Mononuclear cell (primary cell): ENCODE measurements around the gene GPR137B. TPM values are rescaled to one million over a fixed set of nuclear protein-coding genes. Genes with fewer than 3 reads are reported as not detected.
A peak's percentile ranks its signal among the peaks of the same experiment; 100 is the strongest.
"Not testable (repeated sequence)": the region's sequence is repeated elsewhere in the genome, so short reads cannot be mapped to it uniquely, and the experiment has no call there.

Experiments
- H3K27me3 ChIP-seq: 2 replicates; pipeline ENCODE4 v1.6.0; 2011; ENCODE audit warnings: low read length, control low read depth; ENCODE audit not compliant: insufficient read depth
- H3K4me1 ChIP-seq: 2 replicates; pipeline ENCODE4 v1.5.1; 2011; ENCODE audit warnings: mild to moderate bottlenecking, low read length, control low read depth; ENCODE audit not compliant: insufficient read depth
- H3K4me3 ChIP-seq: 2 replicates; pipeline ENCODE4 v1.5.1; 2011; ENCODE audit warnings: mild to moderate bottlenecking, low read length, moderate library complexity
- H3K9me3 ChIP-seq: 2 replicates; pipeline ENCODE4 v1.5.1; 2011; ENCODE audit warnings: low read depth, mild to moderate bottlenecking, control low read depth, low read length
- total RNA-seq: library from RNA; depleted of rRNA; stranded (reverse); fragments of >200 nt; gene quantifications from one replicate; pipeline ENCODE4 v1.2.3, GENCODE V29; 2012

Gene GPR137B, protein sequence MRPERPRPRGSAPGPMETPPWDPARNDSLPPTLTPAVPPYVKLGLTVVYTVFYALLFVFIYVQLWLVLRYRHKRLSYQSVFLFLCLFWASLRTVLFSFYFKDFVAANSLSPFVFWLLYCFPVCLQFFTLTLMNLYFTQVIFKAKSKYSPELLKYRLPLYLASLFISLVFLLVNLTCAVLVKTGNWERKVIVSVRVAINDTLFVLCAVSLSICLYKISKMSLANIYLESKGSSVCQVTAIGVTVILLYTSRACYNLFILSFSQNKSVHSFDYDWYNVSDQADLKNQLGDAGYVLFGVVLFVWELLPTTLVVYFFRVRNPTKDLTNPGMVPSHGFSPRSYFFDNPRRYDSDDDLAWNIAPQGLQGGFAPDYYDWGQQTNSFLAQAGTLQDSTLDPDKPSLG
- total RNA-seq, result 16.1 TPM

- Histone ChIP-seq H3K4me3 (peak within 1 kb of the TSS; percentile 62), H3K27me3 (peaks cover 34% of the 10 kb centered on the region), H3K4me1 (peaks cover 34% of the 10 kb centered on the region), H3K9me3 (no peaks in the 10 kb centered on the region)
Measured at GRCh38 chr1:236142253-236143103, at the start of gene GPR137B. Gene GPR137B (plus strand): TSS chr1:236142539. CDS start chr1:236142623, 84 bp downstream.

DNA sequence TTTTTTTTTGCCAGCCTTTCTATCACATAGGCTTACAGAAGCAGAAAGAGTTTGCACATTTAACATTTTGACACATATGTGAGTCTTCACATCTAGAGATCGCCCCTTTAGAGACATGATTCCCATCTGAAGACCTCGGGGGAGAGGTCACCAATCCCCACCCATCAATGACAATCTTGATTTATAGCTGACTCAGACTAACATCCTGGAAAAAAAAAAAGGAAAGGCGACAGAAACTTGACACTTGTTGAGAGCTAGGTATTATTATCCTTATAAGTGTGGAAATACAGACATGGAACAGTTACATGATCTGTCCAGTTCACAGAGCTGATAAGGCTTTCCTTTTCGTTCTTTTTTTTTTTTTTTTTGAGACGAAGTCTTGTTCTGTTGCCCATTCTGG lies 49.4 kb upstream of the GPR137B start:
- H3K4me1 ChIP-seq, result peaks cover 6% of the 10 kb centered on the region
- no peaks in the 10 kb centered on the region for H3K27me3 ChIP-seq
- H3K9me3 ChIP-seq, result peaks cover 6% of the 10 kb centered on the region
- H3K4me3 ChIP-seq, result no peak overlapping the region

- H3K4me1 ChIP-seq, result peaks cover 6% of the 10 kb centered on the region
- H3K4me3 ChIP-seq, result no peak overlapping the region
- no peaks in the 10 kb centered on the region for H3K27me3 ChIP-seq
- H3K9me3 ChIP-seq, result peaks cover 6% of the 10 kb centered on the region
Measured at GRCh38 chr1:236095705-236096520, 46.4 kb upstream of the GPR137B start.

GRCh38 chr1:236096660-236097482 lies 45.5 kb upstream of the GPR137B start:
- H3K9me3 ChIP-seq, H3K4me3 ChIP-seq, H3K27me3 ChIP-seq, H3K4me1 ChIP-seq: not testable (repeated sequence)

DNA sequence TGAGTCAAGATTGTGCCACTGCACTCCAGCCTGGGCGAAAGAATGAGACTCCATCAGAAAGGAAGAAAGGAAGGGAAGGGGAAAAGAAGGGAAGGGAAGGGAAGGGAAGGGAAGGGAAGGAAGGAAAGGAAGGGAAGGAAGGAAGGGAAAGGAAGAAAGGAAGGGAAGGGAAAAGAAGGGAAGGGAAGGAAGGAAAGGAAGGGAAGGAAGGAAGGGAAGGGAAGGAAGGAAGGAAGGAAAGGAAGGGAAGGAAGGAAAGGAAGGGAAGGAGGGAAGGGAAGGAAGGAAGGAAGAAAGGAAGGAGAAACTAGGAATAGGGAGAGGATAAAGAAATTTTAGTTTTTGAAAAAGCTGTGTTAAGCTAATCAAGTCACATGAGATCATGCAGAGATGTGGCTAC lies 44.1 kb upstream of the GPR137B start:
- Histone ChIP-seq H3K4me1 (peaks cover 6% of the 10 kb centered on the region), H3K27me3 (no peaks in the 10 kb centered on the region), H3K4me3 (no peak overlapping the region), H3K9me3 (peaks cover 6% of the 10 kb centered on the region)

DNA sequence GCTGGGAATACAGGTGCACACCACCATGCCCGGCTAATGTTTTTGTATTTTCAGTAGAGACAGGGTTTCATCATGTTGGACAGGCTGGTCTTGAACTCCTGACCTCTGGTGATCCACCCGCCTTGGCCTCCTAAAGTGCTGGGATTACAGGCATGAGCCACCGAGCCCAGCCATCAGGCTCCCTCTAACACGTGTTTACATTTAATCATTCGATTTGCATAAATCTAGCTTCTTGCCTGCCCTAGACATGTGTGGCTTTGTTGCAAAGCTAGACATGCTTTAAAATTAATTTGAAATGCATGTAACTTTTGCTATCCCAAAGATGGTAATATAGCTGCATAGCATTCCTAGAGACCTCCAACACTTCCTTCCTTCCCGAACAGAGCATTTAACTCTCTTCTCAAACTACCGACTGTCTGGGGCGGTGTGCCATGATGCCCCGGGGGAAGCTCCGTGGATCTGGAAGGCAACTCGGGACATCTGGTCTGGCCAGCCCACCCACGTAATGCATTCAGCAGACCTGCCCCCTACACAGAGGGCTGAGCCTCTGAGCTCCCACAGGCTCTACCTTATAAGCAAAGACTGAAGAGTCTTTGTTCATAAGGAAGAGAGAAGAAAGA lies 42.9 kb upstream of the GPR137B start:
- Histone ChIP-seq H3K27me3 (no peaks in the 10 kb centered on the region), H3K4me3 (no peak overlapping the region), H3K9me3 (peaks cover 6% of the 10 kb centered on the region), H3K4me1 (peaks cover 6% of the 10 kb centered on the region)

DNA sequence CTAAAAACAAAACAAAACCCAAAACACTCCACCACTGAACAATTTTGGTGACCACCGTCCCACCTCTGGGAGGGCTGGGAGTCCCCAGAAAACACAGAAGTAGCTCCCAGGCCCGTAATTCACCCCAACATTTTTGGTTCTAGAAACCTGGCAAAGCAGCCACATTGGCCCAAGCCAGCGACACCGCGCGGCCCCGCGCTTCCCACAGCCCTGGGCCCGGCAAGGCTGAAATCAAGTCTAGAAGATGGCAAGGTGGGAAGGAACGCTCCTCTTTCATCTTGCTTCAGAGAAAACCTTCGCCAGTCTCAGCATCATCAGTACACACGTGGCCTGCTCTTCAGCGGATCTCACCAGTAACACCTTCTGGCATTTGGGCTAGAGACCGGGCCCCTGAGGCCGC lies 41.5 kb upstream of the GPR137B start:
- H3K27me3 ChIP-seq, result no peaks in the 10 kb centered on the region
- H3K9me3 ChIP-seq, result peaks cover 6% of the 10 kb centered on the region
- H3K4me3 ChIP-seq, result no peak overlapping the region
- peaks cover 6% of the 10 kb centered on the region for H3K4me1 ChIP-seq

DNA sequence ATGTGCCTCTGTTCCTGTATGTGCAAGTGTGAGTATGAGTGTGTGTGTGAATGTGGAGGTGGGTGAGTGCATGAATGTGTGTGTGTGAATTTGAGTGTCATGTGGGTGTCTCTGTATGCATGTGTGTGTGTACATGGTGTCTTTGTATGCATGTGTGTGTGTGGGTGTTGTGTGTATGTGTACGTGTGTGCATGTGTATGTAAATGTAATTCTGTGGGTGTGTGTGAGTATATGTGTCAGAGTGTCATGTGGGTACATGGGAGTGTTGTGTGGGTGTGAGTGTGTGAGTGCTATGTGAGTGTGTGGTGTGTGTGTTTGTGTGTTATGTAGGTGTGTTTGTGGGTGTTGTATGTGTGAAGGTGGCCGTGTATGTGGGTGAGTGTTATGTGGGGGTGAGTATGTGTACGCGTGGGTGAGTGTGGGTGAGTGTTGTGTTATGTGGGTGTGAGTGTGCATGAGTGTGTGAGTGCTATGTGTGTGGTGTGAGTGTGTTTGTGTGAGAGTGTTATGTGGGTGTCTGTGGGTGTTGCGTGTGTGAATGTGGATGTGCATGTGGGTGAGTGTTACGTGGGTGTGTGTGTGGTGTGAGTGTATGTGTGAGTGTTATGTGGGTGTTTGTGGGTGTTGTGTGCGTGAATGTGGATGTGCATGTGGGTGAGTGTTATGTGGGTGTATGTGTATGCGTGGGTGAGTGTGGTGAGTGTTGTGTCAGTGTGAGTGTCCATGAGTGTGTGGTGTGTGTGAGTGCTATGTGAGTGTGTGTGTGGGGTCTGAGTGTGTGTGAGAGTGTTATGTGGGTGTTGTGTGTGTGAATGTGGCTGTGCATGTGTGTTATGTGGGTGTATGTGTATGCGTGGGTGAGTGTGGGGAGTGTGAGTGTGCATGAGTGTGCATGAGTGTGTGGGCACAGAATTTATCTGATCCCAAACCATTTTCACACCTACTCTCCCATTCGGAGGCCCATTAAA lies 40.8 kb upstream of the GPR137B start:
- H3K27me3 ChIP-seq, result no peaks in the 10 kb centered on the region
- peaks cover under 1% of the 10 kb centered on the region for H3K9me3 ChIP-seq
- peaks cover 6% of the 10 kb centered on the region for H3K4me1 ChIP-seq
- no peak overlapping the region for H3K4me3 ChIP-seq

DNA sequence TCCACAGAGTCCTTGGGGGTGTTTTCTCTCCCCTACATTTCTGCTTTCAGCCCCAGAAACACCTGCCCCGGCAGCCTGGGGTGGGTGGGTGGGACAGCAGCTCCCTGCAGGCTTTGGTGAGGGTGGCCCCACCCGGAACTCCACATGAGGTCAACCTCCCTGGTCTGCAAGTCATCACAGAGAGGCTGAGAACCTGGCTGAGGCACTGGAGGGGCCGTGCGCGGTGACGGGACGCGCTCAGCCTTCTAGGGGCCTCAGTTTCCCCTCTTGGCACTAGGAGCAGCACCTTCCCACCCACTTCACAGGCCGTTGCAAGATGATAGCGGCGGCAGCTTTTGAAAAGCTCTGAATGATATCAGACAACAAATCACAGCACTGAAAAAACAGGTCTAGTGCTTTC lies 39.7 kb upstream of the GPR137B start:
- no peaks in the 10 kb centered on the region for H3K9me3 ChIP-seq

GRCh38 chr1:236103059-236103458 lies 39.3 kb upstream of the GPR137B start:
- H3K9me3 ChIP-seq, result no peaks in the 10 kb centered on the region
- H3K27me3 ChIP-seq, result no peaks in the 10 kb centered on the region
- no peaks in the 10 kb centered on the region for H3K4me1 ChIP-seq
- no peak overlapping the region for H3K4me3 ChIP-seq

More for the DNA sequence above, 39.7 kb upstream of the GPR137B start:
- Histone ChIP-seq H3K27me3 (no peaks in the 10 kb centered on the region), H3K4me1 (peaks cover 2% of the 10 kb centered on the region), H3K4me3 (no peak overlapping the region)

GRCh38 chr1:236103646-236104218 lies 38.6 kb upstream of the GPR137B start:
- no peaks in the 10 kb centered on the region for H3K27me3 ChIP-seq
- no peaks in the 10 kb centered on the region for H3K9me3 ChIP-seq

GRCh38 chr1:236107121-236107907 lies 35.0 kb upstream of the GPR137B start:
- no peaks in the 10 kb centered on the region for H3K9me3 ChIP-seq

More at GRCh38 chr1:236103646-236104218, 38.6 kb upstream of the GPR137B start:
- H3K4me3 ChIP-seq, result no peak overlapping the region
- H3K4me1 ChIP-seq, result no peaks in the 10 kb centered on the region

More at GRCh38 chr1:236107121-236107907, 35.0 kb upstream of the GPR137B start:
- Histone ChIP-seq H3K27me3 (no peaks in the 10 kb centered on the region), H3K4me3 (no peak overlapping the region), H3K4me1 (no peaks in the 10 kb centered on the region)
